Hematopoietic multipotent progenitor cell treated with erythropoietin and hydrocortisone succinate and interleukin-3 and kit ligand, for 6 days (in vitro differentiated cells): ENCODE data around the gene SDCCAG8.
A peak's percentile ranks its signal among the peaks of the same experiment; 100 is the strongest.
"Not testable (repeated sequence)": the region's sequence is repeated elsewhere in the genome, so short reads cannot be mapped to it uniquely, and the experiment has no call there.

Experiments used
- DNase-seq: peaks from one replicate; pipeline ENCODE4 v3.0.0-alpha.2; 2015

Gene SDCCAG8

DNA sequence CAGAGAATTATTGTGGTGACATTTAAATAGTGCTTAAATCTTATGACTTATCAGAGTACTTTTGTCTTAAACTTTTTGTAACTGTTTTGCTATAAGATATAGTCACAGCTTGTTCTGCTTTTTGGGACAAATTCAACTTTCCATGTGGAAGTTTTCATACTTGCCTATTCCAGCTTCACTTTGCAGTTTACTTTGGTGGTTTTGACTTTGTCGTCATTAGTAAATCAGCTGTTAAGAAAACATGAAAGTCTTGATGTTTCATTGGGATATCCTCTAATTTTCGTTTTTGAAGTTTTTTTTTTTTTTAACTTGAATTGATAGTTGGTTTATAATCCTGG, 31.3 kb downstream of the SDCCAG8 start:
- DNase-seq, result no peak

DNA sequence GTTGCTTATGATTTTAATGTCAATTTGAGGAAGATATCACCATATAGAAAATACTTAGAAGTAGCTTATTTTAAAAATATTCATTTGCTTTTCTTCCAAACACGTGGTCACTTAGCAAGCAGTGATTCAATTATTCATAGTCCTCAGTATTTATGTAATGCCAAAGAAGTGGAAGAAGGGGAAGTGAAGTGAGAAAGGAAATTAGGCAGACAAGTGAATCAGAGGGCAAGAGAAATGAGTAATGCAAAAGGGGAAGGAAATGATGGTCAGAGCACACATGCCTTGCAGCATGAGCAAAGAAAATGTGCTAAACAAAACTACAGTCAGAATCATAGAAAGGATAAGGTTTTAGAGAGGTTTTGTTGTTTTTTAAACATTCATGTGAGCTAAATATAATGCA, 31.8 kb downstream of the SDCCAG8 start:
- peak; percentile 64 for DNase-seq

DNA sequence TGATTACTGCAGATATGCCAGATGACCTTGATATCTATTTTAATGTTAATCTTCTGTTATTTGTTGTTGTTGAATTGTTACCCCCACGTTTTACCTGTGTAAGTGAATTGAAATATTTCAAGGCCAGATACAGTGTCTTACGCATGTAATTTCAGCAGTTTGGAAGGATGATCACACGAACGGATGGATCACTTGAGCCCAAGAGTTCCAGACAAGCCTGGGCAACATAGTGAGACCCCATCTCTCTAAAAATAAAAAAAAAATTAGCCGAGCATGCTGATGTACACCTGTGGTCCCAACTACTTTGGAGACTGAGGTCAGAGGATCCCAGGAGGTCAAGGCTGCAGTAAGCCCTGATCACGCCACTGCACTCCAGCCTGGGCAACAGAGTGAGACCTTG, 32.2 kb downstream of the SDCCAG8 start:
- DNase-seq, result no peak

DNA sequence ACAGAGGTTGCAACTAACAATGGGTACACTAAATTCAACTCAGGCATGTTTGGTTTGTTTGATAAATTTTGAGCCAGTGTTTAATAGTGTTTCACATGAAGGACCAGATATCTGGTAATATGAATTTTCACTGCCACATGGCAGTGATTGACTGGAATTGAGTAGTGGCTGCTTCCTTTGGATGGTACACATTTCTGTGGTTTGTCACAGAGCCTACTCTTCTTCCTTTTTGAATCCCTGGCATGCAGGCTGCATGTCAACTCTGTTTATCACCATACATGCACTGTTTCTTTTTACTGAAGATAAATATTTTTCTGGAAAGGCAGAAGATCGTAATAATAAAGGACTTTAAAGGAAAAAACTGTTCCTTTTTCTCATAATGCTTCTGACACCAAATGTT, 35.5 kb downstream of the SDCCAG8 start:
- no peak for DNase-seq

DNA sequence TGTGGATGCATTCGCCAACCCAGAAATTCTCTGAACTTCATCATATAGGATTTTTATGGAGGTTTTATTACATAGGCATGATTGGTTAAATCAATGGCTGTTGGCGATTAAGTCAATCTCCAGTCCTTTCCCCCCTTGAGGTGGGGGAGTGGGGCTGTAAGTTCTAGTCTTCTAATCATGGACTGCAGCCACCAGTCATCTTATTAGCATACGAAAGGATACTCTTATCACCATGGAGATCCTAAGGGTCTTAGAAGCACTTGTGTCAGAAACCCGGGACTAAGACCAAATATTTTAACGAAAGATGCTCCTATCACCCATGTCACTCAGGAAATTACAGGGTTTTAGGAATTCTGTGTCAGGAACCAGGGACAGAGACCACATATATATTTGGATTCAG, 36.3 kb downstream of the SDCCAG8 start:
- DNase-seq, result no peak

DNA sequence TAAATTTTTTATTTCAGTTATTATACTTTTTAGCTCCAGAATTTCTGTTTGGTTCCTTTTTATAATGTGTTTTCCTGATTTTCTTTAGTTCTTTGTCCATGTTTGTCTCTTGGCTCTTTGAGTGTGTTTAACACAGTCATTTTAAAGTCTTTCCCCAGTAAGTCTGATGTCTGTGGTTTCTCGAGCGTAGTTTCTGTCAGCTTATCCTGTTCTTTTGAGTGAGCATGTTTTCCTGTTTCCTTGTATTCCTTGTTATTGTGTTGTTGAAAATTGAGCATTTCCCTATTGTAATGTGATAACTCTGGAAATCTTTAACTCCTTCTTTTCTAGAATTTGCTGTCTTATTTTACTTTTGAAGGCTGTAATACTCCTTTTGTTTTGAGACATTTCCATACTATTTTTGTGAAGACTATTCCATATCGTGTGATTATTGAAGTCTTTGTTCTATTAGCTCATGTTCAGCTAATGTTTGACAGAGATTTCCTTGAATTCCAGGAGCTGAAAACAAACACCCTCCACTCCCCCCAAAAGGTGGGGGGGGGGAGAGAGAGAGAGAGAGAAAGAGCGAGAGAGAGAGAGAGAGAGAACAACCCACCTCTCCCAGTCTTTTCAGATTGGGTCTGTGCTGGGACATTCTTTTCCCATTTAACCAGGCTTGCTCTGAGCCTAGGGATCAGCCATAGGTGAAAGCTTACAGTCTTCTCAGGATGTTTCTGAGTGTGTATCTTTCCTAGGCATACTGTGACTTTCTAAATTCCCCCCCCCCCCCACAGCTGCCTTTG, 38.3 kb downstream of the SDCCAG8 start:
- DNase-seq, result no peak

DNA sequence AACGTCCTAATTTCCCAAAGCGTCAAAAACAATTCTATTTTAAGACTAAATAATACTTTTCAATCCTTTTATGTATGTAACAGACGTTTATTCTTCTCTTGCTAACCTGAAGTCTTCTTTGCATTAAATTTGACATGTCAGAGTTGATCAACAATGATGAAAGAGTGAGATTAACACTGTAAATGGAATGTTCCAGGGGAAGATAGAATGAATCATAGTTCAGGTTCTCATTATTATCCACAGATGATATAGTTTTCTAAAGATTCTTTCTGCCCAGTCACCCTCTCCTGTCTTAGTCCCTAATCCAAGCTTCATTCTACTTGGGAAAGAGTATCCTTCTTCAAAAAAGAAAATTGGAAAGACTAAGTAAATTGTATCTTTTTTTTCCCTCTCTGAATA, 38.9 kb downstream of the SDCCAG8 start:
- no peak for DNase-seq

DNA sequence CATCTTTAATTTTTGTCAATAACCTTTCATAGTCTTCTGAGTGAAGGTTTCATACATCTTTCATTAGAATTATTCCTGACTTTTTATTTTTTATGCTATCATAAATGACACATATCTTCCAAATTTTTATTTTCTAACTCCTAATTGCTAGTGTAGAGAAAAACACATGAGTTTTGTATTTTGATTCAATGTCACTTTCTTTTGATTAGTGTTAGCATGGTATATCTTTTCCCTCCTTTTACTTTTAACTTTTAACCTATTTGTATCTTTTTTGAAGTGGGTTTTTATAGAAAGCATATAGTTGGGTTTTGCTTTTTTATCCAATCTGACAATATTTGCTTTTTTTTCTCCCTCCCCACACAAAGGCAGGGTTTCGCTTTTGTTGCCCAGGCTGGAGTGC, 43.2 kb downstream of the SDCCAG8 start:
- no peak for DNase-seq

DNA sequence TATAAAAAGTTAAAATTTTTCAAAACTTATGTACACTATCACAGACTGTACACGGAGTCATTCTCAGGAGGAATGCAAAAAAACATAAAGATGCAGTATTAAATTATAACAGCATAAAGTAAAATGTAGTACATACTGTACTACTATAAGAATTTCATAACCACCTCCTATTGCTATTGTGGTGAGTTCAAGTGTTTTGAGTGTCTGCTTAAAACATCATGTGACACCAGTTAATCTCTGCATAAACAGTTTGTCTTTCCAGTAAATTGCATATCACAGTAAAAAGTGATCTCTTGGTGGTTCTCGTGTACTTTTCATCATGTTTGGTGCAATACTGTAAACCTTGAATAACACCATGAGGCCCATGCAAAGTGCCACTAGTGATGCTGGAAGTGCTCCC, 45.2 kb downstream of the SDCCAG8 start:
- no peak for DNase-seq

DNA sequence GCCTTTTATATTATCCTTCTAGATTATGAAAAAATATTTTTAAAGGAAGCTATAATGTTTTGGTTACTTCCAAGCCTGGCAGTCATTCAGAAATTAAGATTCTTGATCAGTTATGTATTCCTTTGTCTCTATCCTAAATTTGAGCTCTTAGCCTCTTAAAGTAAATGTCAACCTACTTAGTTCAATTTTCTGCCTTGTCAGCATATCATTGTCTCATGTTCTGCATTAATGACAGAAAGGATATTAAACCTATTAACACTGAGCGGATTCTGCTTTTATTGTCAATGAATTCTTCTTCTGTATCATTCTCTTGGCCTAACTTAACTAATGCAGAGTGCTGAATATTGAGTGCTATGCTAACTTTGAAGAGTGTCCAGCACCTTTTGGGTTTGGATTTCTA, 56.0 kb downstream of the SDCCAG8 start:
- DNase-seq, result no peak

DNA sequence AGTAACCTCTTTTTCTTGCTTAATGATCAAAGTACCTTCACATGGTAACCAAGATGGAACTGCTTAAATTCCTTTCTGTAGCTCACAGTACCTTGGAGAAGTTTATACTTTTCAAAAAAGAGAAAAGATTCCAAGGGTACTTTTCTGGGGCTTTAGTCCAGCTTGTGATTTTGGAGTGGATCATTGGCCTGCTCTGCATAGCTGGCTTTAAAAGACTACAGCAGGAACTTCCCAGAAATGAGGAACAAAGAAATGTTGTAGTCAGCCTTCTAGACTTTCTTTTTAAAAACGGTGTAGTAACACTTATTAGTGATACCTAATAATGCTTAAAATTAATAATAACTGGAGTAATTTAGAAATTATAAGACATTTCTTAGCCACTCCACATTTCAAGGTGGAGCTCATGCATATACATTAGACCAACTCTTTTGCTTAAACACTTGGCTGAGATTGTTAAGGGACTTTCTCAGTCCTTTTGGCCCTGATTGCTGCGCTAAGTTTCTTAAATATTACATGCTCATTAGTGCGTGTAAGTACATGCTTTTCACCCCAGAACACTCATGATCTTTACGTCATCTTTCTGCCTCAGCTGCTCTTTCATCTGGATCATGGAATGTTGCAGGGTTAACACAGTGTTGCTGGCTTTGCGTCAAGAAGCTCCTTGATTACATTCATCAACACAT, 57.3 kb downstream of the SDCCAG8 start:
- DNase-seq, result no peak

DNA sequence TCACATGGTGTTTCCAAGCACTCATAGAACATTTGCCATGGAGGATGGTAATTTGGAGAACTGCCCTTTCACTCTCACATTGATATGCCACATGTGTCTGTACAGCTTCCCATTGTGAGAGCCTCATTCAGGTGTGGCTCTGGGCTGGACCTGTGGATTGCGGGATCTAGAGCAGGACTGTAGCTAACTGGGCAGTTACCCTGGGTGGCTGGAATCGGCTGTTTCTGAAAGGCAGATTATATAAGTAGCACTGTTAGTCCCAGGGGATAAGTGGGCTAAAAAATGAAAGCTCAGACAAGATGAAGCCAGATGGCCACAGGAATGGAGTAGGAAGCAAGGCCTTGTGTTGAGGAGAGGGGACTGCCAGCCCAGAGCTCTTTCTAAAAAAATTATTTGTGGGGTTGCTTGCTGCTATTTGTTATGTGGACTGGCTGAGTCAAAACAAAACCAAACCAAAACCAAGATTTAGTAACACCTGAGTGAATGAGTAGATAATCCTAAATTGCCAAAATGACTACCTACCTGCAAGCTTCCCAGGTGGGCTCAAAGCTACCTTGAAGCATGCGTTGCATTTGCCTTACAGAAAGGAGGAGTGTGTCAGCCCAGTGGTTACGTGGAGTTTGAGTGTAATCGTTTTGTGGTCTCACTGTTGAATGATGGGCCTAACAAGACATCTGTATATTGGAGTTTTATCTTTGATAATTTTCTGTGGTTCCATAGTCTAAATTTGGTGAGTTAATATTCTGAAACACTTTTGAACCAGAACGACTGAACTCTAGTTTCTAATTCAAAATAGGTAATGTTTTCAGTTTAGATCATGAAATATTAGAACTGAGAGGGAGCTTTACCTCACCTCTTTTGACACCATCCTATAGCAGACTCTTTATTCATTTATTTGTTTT, 58.0 kb downstream of the SDCCAG8 start:
- no peak for DNase-seq

DNA sequence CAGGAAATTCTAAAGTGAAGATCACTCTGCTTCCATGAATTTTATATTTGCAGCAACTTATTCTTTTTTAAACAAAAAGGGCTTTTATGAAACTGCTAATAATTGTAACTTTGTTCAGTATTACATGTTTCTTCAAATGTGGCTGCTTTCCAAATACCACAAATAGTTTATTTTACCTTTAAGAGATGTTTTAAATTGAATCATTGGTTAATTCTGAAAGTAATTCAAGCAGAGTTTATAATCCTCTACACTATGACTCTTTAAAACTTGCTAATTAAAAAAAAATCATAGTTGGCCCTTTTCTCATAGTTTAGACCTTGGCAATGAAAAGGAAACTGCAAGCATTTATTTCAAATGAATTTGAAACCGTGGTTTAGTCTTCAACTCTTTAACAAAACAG, 59.6 kb downstream of the SDCCAG8 start:
- no peak for DNase-seq

DNA sequence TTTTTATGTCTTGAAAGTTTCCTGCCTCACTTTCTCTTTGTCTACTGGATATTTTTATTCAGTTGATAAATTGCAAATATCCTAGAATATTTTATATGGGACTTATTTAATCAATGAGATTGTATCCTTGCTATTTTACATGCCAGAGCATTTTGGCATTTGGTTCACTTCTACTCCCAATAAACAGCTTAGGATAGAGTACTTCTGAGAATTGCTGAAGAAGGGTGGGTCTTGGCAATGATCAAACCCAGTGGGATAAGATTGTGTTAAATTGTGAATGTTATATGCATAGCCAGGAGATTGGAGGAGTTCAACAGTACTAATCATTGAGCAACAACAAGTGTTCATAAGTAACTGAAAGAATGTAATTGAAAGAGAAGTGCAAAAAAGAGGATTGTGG, 60.1 kb downstream of the SDCCAG8 start:
- DNase-seq, result no peak

DNA sequence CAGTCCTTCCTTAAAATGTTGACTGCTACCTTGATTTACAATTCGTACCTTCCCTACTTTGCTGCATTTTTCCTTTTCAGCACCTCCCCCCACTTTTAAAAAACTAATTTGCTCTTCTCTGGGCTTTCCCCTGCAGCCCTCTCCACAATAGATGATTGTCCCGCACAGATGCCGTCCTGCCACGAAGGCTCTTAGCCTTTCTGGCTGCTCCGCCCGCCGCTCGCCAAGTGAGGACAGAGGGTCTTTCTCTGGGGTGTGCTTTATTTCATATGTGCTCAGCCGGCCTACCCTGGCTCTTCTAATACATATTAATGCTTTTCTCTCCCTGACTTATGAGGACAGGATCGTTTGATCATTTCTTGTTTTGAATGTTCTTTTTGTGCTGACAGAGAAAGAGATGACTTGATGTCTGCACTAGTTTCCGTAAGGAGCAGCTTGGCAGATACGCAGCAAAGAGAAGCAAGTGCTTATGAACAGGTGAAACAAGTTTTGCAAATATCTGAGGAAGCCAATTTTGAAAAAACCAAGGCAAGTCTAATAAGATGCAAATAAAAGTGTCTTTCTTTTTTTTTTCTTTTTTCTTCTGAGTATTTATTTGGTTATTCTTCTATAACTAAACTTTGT, 60.6 kb downstream of the SDCCAG8 start:
- no peak for DNase-seq

DNA sequence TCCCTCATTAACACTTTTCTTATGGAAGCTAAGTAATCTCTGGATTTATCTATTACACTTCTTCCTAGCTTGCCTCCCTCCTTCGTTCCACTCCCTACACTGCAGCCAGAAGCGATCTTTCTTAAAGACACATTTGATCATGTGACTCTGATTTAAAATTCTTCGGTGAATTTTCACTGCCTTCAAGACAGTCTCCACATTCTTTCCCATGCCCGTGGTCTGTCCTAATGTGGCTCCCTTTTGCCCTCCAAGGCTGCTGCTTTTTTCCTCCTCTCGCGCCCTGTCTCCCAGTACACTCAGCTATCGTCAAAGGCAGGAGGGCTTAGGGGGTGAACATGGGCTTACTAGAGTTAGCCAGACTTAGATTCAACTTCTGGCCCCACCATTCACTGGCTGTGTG, 64.4 kb downstream of the SDCCAG8 start:
- no peak for DNase-seq

DNA sequence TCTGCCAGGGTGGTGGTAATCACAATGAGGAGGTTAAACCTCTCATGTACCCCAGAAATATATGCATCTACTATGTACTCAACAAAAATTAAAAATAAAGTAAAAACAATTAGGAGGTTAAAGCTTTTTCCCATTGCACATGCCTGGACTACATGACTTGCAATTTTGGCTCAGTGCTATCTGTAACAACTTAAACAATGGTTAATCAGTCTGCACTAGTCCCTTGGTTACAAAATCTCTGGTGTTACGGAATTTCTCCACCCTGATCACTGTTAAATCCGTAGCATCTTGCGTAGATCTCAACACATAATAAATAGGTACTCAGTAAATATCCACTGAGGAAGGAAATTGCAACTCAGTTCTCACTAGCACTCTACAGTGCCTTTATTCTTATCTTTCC, 66.5 kb downstream of the SDCCAG8 start:
- no peak for DNase-seq

DNA sequence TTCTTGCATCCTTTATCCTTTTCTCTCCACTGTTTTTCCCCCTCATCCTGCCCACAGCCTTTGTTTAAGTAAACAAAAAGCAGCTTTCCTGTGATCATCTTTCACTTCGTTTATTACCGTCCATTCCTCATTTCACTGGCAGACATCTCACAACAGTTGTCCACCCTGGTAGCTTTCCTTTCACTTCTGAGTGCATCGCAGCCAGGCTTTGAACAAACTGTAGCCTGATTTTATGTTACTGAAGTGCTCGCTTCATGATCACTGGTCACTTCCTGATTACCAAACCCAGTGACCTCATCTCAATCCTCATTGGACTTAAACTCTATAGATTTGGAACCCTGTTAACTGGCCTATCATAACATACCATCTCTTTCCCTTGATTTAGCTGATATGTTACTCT, 67.7 kb downstream of the SDCCAG8 start:
- peak; percentile 5 for DNase-seq

DNA sequence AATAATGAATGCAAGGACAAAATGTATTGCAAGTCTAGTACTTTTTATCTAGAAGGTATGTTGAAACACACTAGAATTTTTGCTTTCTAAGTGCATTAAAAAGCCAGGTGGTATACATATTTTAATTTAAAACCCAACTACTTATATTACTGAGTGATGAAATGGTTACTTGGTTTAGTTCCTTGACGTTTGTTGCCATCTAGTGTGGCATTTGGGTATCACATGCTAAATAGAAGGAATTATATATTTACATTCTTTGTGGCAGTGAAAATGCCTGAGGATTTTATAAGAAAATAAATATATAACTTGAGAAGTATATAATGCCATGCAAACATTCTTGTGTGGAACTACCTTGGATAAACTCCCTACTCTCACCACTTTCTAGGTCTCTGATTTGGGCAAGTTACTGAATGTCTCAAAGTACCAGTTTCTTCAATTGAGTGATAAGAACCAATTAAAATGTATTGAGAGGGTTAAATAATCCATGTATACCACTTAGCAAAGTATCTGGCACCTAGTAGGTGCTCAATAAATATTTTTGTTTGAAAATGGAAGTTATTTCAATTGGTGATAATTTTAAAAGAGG, 69.6 kb downstream of the SDCCAG8 start:
- DNase-seq, result peak; percentile 75

DNA sequence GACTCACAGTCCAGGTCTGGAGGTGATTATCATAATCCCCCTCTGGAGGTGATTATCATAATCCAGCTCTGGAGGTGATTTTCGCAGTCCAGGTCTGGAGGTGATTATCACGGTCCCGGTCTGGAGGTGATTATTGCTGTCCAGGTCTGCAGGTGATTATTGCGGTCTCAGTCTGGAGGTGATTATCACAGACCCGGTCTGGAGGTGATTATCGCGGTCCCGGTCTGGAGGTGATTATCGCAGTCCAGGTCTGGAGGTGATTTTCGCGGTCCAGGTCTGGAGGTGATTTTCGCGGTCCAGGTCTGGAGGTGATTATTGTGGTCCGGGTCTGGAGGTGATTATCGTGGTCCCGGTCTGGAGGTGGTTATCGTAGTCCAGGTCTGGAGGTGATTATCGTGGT, 76.6 kb downstream of the SDCCAG8 start:
- no peak for DNase-seq

DNA sequence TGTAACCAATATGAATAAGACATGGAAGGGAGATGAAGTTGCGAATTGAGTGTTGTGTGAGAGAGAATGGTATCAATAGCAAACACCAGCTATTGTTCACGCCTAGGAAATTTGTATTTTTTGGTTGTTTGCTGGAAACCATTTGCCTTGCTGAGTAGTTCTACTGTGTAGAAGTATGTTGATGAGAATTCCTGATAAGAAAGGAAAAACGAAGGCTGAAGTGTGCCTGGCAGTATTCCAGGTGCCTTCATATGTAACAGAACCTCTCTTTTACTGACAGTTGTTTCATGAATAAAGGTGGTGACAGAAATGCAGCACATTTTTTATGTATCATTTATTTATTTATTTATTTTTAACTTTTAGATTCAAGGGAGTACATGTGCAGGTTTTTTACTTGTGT, 79.5 kb downstream of the SDCCAG8 start:
- DNase-seq, result no peak

DNA sequence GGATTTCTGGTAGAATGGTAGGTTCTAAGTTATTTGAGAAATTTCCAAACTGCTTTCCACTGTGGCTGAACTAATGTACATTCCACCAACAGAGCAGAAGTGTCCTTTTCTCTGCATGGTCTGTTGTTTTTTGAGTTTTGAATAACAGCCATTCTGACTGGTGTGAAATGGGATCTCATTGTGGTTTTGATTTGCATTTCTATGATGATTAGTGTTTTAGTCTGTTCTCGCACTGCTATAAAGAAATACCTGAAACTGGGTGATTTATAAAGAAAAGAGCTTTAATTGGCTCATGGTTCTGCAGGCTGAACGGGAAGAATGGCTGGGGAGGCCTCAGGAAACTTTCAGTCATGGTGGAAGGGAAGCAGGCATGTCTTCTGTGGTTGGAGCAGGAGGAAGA, 80.3 kb downstream of the SDCCAG8 start:
- DNase-seq, result no peak

DNA sequence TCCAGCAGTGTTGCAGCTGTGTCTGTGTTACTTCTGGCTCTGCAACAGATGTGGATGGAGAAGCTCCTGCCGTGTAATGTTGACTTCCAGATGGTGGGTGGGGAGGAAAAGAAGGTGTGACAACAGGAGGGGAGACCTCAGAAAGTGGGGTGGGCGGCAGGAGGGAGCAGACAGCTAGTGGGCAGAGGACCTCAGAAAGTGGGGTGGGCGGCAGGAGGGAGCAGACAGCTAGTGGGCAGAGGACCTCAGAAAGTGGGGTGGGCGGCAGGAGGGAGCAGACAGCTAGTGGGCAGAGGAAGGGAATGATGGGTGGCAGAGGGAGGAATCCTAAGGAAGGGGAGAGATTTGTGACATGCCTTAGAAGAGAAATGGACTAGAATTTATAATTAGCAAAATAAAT, 83.0 kb downstream of the SDCCAG8 start:
- not testable (repeated sequence) for DNase-seq
